Lower lobe of right lung (tissue), 2 donors: ENCODE data around the gene GPR183. TPM values are rescaled to one million over a fixed set of nuclear protein-coding genes. Genes with fewer than 3 reads are reported as not detected.

Source experiments
- ATAC-seq, 2 donors: fragments of 200-7000 bp; cut with Tn5 transposase; one replicate each; pipeline ENCODE4 v1.9.1; 2020 to 2022; ENCODE audit warnings: mild to moderate bottlenecking in 2 of 2, moderate library complexity in 2 of 2
- DNase-seq: peaks from one replicate; pipeline ENCODE4 v3.0.0-alpha.2; 2020
- H3K27ac ChIP-seq: fragments of 200-600 bp; one replicate; pipeline ENCODE4 v1.8.0; 2022
- H3K27me3 ChIP-seq: fragments of 200-600 bp; one replicate; pipeline ENCODE4 v1.8.0; 2022; ENCODE audit warnings: low read depth
- H3K36me3 ChIP-seq: fragments of 200-600 bp; one replicate; pipeline ENCODE4 v1.8.0; 2022; ENCODE audit warnings: mild to moderate bottlenecking
- H3K4me1 ChIP-seq: fragments of 200-600 bp; one replicate; pipeline ENCODE4 v1.8.0; 2022
- H3K4me3 ChIP-seq: fragments of 200-600 bp; one replicate; pipeline ENCODE4 v1.8.0; 2022; ENCODE audit warnings: mild to moderate bottlenecking
- H3K9me3 ChIP-seq: fragments of 200-600 bp; one replicate; pipeline ENCODE4 v1.8.0; 2022
- CTCF ChIP-seq: fragments of 200-600 bp; IDR thresholded peaks from one replicate; pipeline ENCODE4 v1.8.0; 2022; ENCODE audit warnings: antibody characterized with exemption, mild to moderate bottlenecking
- intact Hi-C: fragments of 100-400 bp; cut with DNase I; formaldehyde crosslinking; loops from one replicate; pipeline ENCODE4 v1.11.0; 2022
- total RNA-seq: library from RNA; stranded (reverse); fragmentation: NEBNext Ultra II Directional; extraction: Animal tissue kit (Norgen Biotek cat#: 25700); gene quantifications from one replicate; pipeline ENCODE4 v1.2.1, GENCODE V29; 2021
- donor health status: DM: no; HTN: yes; CAD: no; lungs with severe emphysema.

The GPR183 gene
- total RNA-seq, 1 donor from 2014 or later = 9.0 TPM

- H3K27ac ChIP-seq = peak overlapping the region; percentile 42
- no peak for DNase-seq
- peaks cover 33% of the 10 kb centered on the region for H3K4me1 ChIP-seq
- no peak overlapping the region for H3K4me3 ChIP-seq
- peak; percentile 79 to 85 for ATAC-seq
- TF ChIP-seq CTCF = no peak
- intact Hi-C loops = no loop called here
- no peaks in the 10 kb centered on the region for H3K27me3 ChIP-seq
- H3K9me3 ChIP-seq = no peaks in the 10 kb centered on the region
- H3K36me3 ChIP-seq = peaks cover 11% of the 10 kb centered on the region
Observed at GRCh38 chr13:99322297-99323103, 15.3 kb upstream of the GPR183 start.

GRCh38 chr13:99321709-99322108 is 14.5 kb upstream of the GPR183 start:
- ATAC-seq (no peak), DNase-seq (no peak)
- no peak for TF ChIP-seq CTCF
- Histone ChIP-seq H3K27ac (no peak overlapping the region), H3K4me1 (peaks cover 40% of the 10 kb centered on the region), H3K27me3 (no peaks in the 10 kb centered on the region), H3K4me3 (no peak overlapping the region), H3K9me3 (no peaks in the 10 kb centered on the region), H3K36me3 (peaks cover 11% of the 10 kb centered on the region)
- intact Hi-C loops = no loop called here

GRCh38 chr13:99320693-99321481 is 13.7 kb upstream of the GPR183 start:
- TF ChIP-seq CTCF = no peak
- Histone ChIP-seq H3K4me3 (no peak overlapping the region), H3K27me3 (no peaks in the 10 kb centered on the region), H3K36me3 (peaks cover 11% of the 10 kb centered on the region), H3K4me1 (peaks cover 45% of the 10 kb centered on the region), H3K9me3 (no peaks in the 10 kb centered on the region), H3K27ac (no peak overlapping the region)
- peak in 1 of 2 donors; percentile 38 for ATAC-seq
- intact Hi-C loops = no loop called here
- DNase-seq = no peak

- no peaks in the 10 kb centered on the region for H3K9me3 ChIP-seq
- no peak overlapping the region for H3K27ac ChIP-seq
- intact Hi-C loops = no loop called here
Observed at GRCh38 chr13:99316657-99317256, 9.6 kb upstream of the GPR183 start.

More at GRCh38 chr13:99316657-99317256, 9.6 kb upstream of the GPR183 start:
- no peak for TF ChIP-seq CTCF
- peaks cover 60% of the 10 kb centered on the region for H3K4me1 ChIP-seq
- peak; percentile 58 for DNase-seq
- peak; percentile 66 to 82 for ATAC-seq
- H3K27me3 ChIP-seq = no peaks in the 10 kb centered on the region
- no peak overlapping the region for H3K4me3 ChIP-seq
- H3K36me3 ChIP-seq = peaks cover 11% of the 10 kb centered on the region
